ENCODE results near the gene RAPGEF4. TPM values are rescaled to one million over a fixed set of nuclear protein-coding genes. Genes with fewer than 3 reads are reported as not detected.

RAPGEF4 gene
- total and polyA plus RNA-seq, 2 of the 13 experiments (the other 11 are each of a cell fraction or from before 2014, with no cell fraction given): 0.78 to 0.91 TPM

GRCh38 chr2:173058673-173059072, 323.0 kb downstream of the RAPGEF4 start (continued):
- peak; percentile 81 for TF ChIP-seq ZNF646 (CRISPR knock-in tag; IDR thresholded peaks at IDR 0.05)
- TF ChIP-seq ZNF580 (CRISPR knock-in tag; IDR thresholded peaks at IDR 0.05; ENCODE audit: borderline replicate concordance, low read depth): no peak
- no peak for TF ChIP-seq RFXAP (CRISPR knock-in tag; IDR thresholded peaks at IDR 0.05; ENCODE audit: borderline replicate concordance)
- TF ChIP-seq TOPORS (CRISPR knock-in tag; IDR thresholded peaks at IDR 0.05): no peak
- no peak for TF ChIP-seq ZNF101 (CRISPR knock-in tag; IDR thresholded peaks at IDR 0.05; ENCODE audit: borderline replicate concordance, low read depth)
- 0 out of 2 replicates have a peak, but pooled peaks have one; percentile 20 for TF ChIP-seq HNF1B (CRISPR knock-in tag; IDR thresholded peaks at IDR 0.05)
- no peak for TF ChIP-seq ONECUT2 (CRISPR knock-in tag; IDR thresholded peaks at IDR 0.05)
- no peak for TF ChIP-seq ZGPAT (CRISPR knock-in tag; IDR thresholded peaks at IDR 0.05)
- TF ChIP-seq TSC22D2 (CRISPR knock-in tag; IDR thresholded peaks at IDR 0.05; ENCODE audit: borderline replicate concordance): no peak
- no peak for TF ChIP-seq ZMYM2 (CRISPR knock-in tag; IDR thresholded peaks at IDR 0.05)
- no peak for TF ChIP-seq SATB2 (CRISPR knock-in tag; IDR thresholded peaks at IDR 0.05)
- TF ChIP-seq NKX3-1 (CRISPR knock-in tag; IDR thresholded peaks at IDR 0.05): no peak
- TF ChIP-seq HDAC1 (CRISPR knock-in tag; IDR thresholded peaks at IDR 0.05): 0 out of 2 replicates have a peak, but pooled peaks have one; percentile 50
- no peak for TF ChIP-seq ZNF468 (CRISPR knock-in tag; IDR thresholded peaks at IDR 0.05)
- no peak for TF ChIP-seq MXI1 (IDR thresholded peaks at IDR 0.05; ENCODE audit: borderline replicate concordance, low read depth, low read length)
- TF ChIP-seq SNRNP70 (IDR thresholded peaks at IDR 0.05; ENCODE audit: low read depth, low read length): no peak
- TF ChIP-seq SIX4 (CRISPR knock-in tag; IDR thresholded peaks at IDR 0.05): peak; percentile 90
- no peak for TF ChIP-seq ZNF558 (CRISPR knock-in tag; IDR thresholded peaks at IDR 0.05; ENCODE audit: borderline replicate concordance)
- no peak for TF ChIP-seq CCAR2 (optimal IDR thresholded peaks at IDR 0.05; ENCODE audit: low read depth, low read length)
- TF ChIP-seq ZNF282 (IDR thresholded peaks at IDR 0.05; ENCODE audit: partially characterized antibody): no peak
- TF ChIP-seq TRIM22 (IDR thresholded peaks at IDR 0.05): no peak

Measured in HepG2 (cell line).